HL-60 (cell line): ENCODE measurements around the gene ADRM1.

Experiments
- DNase-seq, 2 experiments: peaks; one replicate each; pipeline ENCODE4 v3.0.0-alpha.2; 2010 to 2020; ENCODE audit warnings: low read depth in 1 of 2, low spot score in 1 of 2
- H3K27ac ChIP-seq: fragments of 250-450 bp; sonication (Bioruptor Pico); replicated peaks from 2 replicates; pipeline ENCODE4 v1.5.1; 2020; ENCODE audit warnings: mild to moderate bottlenecking, moderate library complexity
- H3K27me3 ChIP-seq: fragments of 250-450 bp; sonication (Bioruptor Pico); 2 replicates; pipeline ENCODE4 v1.5.1; 2021; ENCODE audit warnings: mild to moderate bottlenecking, moderate library complexity; ENCODE audit not compliant: insufficient read depth, poor library complexity, severe bottlenecking
- H3K4me3 ChIP-seq: replicated peaks from 2 replicates; pipeline ENCODE4 v1.5.1; 2011; ENCODE audit warnings: mild to moderate bottlenecking, control low read depth, low read length; ENCODE audit not compliant: insufficient read depth
- CTCF ChIP-seq: IDR thresholded peaks from one replicate; pipeline ENCODE4 v1.5.1; 2011; ENCODE audit warnings: low read length, control low read depth, inconsistent platforms; ENCODE audit not compliant: insufficient read depth
- GABPA ChIP-seq: IDR thresholded peaks from 2 replicates; pipeline ENCODE4 v1.6.1; 2012; ENCODE audit warnings: low read depth
- POLR2AphosphoS5 ChIP-seq: IDR thresholded peaks from 2 replicates; pipeline ENCODE4 v1.6.1; 2012; ENCODE audit warnings: low read depth
- REST ChIP-seq: IDR thresholded peaks from 2 replicates; pipeline ENCODE4 v1.6.1; 2012; ENCODE audit warnings: low read depth; ENCODE audit not compliant: insufficient replicate concordance
- SPI1 ChIP-seq: IDR thresholded peaks from 2 replicates; pipeline ENCODE4 v1.6.1; 2012; ENCODE audit warnings: low read depth, mild to moderate bottlenecking, borderline replicate concordance

ADRM1 gene

GRCh38 chr20:62275219-62275618, 27.6 kb upstream of the ADRM1 start:
- TF ChIP-seq CTCF (no peak), POLR2AphosphoS5 (no peak), REST (no peak), SPI1 (no peak), GABPA (no peak)
- H3K27me3 ChIP-seq = no peaks in the 10 kb centered on the region
- no peak overlapping the region for H3K27ac ChIP-seq
- no peak for DNase-seq
- H3K4me3 ChIP-seq = no peak overlapping the region

- TF ChIP-seq CTCF (no peak), POLR2AphosphoS5 (no peak), GABPA (no peak), SPI1 (no peak), REST (no peak)
- H3K27me3 ChIP-seq = no peaks in the 10 kb centered on the region
- DNase-seq = no peak
- H3K27ac ChIP-seq = no peak overlapping the region
- no peak overlapping the region for H3K4me3 ChIP-seq
These were observed 26.4 kb upstream of the ADRM1 start for GRCh38 chr20:62276439-62276838.

GRCh38 chr20:62277253-62277652, 25.5 kb upstream of the ADRM1 start:
- no peak for DNase-seq
- no peaks in the 10 kb centered on the region for H3K27me3 ChIP-seq
- no peak overlapping the region for H3K27ac ChIP-seq
- TF ChIP-seq POLR2AphosphoS5 (no peak), SPI1 (no peak), REST (no peak), CTCF (no peak), GABPA (no peak)
- no peak overlapping the region for H3K4me3 ChIP-seq
